GM12801 (cell line): Measurements from ENCODE around the gene OCSTAMP.

Experiments
- TF ChIP-seq, protein P1 (sequence below): IDR thresholded peaks from one replicate; pipeline ENCODE4 v1.5.1; 2011; ENCODE audit warnings: control low read depth; ENCODE audit not compliant: insufficient read length; ENCODE audit errors: extremely low read depth

The OCSTAMP gene

DNA sequence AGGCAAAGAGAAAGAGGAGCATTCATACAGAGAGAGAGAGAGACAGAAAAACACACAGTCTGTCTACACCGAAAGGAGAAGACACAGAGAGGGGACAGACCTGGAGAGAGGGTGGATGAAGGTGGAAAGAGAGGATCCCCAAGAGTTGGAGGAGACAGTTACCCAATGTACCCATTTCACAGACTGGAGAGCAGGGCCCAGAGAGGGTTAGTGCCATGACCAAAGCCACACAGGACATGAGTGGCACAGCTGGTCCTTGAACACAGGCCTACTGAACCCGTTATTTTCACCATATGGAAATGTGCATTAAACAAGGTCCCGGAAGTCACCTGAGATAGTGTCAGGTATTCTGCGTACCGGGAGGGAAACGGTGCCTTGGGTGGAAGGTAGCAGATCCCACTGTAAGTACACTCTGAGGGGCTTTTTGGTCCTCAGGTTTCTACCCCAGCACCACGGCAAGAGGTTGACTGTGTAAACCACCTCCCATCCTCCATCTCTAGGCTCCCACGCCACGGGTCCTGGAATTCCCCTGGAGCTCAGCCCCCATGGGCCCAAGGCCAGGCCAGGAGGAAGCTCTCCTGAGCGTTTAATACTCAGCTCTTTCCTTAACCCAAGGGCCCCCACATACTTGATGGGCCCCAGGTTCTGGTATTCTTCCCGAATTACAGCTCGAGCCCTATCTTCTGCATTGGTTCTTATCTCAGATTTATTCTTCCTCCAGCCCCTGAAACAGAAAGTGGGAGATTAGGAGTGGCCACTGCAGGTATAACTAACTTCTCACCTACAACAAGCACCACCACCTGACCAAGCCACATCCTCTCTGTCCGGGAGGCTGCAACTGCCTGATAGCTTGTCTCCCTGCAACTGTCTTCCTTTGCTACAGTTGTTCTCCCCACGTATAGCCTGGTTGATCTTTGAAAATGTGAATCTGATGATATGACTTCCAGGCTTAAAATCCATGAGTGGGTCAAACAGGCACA is 38.4 kb upstream of the OCSTAMP start:
- TF ChIP-seq, protein P1, sequence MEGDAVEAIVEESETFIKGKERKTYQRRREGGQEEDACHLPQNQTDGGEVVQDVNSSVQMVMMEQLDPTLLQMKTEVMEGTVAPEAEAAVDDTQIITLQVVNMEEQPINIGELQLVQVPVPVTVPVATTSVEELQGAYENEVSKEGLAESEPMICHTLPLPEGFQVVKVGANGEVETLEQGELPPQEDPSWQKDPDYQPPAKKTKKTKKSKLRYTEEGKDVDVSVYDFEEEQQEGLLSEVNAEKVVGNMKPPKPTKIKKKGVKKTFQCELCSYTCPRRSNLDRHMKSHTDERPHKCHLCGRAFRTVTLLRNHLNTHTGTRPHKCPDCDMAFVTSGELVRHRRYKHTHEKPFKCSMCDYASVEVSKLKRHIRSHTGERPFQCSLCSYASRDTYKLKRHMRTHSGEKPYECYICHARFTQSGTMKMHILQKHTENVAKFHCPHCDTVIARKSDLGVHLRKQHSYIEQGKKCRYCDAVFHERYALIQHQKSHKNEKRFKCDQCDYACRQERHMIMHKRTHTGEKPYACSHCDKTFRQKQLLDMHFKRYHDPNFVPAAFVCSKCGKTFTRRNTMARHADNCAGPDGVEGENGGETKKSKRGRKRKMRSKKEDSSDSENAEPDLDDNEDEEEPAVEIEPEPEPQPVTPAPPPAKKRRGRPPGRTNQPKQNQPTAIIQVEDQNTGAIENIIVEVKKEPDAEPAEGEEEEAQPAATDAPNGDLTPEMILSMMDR: no peak

DNA sequence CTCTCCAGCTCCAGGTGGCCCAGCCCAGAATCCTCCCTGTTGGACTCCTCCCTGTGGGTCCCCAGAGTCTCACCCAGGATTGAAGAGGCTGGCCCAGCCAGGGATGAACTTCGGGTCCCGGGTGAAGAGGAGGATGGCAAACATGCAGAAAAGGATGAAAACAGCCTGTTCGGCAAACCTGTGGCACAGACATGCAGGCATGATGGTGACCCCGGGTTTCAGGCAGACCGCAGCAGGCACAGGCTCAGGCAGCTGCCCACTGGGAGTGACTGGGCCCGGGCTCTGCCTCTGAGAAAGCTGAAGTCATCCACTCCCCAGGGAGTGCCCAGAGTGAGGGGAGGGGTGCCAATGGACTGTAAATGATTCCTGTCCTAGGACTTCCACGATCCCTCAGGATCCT is 37.5 kb upstream of the OCSTAMP start:
- TF ChIP-seq, protein P1: no peak

DNA sequence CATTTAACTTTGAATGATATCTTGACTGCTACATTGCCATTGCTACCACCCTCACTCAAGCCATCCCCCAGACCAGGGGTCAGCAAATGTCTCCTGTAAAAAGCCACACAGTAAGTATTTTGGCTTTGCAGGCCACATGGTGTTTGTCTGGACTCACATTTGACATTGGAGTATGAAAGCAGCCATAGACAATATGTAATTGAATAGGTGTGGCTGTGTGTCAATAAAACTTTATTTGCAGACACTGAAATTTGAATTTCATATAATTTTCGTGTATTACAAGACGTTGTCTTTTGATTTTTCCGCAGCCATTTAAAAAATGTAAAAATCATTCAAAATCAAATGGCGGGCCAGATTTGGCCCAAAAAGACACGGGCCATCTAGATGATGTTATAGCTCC is 36.3 kb upstream of the OCSTAMP start:
- TF ChIP-seq, protein P1: no peak

DNA sequence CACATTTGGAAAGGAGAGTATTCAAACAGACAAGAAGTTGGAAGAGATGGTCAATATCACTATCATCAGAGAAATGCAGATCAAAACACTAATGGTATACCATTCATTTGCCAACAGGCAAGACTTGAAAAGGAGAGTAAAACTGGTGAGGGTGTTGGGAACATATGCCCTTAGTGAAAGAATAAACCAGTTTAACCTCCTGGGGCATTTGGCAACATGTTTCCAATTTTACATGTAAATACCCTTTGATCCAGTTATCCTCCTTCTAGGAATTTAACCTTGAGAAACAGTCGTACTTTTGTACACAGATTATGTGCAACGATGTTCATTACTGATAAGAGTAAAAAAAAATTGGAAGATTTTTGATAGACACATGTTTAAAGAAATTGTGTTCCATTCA is 34.1 kb upstream of the OCSTAMP start:
- TF ChIP-seq, protein P1: no peak

DNA sequence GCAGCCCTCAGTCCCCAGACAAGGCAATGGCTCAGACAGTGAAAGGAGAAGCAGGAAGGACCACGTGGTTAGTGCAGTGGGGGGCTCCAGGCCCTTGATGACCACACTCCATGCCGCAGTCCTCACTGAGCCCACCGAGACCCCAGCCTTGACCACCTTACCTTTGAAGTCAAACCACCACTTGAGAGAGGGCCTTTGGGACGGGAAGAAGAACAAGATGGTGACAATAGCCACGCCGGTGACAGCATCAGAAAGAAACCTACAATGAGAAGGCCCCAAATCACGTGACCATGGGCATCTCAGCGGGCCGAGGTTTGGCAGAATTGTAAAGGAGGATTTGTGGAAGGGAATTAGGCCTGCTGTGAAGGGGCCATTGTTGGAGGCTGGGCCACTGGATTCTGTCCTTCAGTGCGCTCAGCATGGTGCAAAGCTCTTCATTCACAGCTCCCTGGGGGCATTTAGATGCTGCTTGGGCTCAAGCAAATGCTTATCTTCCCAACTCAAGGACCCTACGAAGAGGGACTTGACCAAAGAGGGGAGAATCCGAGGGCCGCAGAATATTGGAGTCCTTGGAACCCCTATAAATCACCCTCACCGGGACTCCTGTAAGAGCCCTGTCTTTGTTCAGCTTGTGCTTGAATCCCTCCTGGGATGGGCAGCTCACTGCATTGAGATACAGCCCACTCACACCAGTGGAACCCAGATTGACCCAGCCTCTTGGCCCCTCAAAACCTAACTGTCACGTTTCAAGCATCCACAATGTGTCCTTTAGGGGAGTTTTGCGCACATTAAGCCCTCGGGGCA is 33.2 kb upstream of the OCSTAMP start:
- TF ChIP-seq, protein P1: no peak

DNA sequence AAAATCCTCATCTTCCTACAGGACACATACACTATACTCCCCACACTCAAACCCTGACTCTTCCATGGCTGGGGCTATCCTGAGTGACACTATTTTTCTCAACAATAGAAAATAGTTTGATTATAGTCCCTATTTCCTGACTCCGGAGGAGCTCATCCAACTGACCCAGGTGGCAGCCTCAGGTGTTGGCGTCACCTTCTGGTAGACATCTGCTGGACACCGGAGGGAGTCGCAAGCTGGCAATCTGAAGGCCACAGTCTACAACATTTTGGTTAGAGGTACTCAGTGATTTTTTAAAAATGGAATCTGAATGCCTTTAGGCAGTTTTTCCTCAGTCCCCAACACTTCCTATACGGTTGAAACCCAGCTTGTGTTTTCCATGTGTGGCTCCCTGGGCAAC is 32.2 kb upstream of the OCSTAMP start:
- TF ChIP-seq, protein P1: no peak

DNA sequence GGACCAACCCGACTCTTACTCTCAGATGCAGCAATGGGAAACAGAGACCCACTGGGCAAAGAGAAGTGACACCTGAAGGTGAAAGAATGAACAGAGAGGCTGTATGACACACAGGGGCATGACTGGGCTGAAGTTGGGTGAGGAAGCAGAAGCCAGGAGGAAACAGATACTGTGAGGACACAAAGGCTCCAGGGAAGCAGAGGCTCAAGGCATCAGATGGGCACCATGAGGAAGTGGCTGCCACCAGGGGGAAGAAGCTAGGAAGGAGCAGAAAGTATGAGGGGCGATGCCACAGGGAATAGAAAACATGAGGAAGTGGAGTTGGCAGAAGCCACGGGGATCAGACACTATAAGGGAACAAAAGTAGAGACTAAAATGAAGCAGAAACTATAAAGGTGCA is 30.9 kb upstream of the OCSTAMP start:
- TF ChIP-seq, protein P1: no peak
